SJSA1 (cell line): ENCODE data around the gene RAP1A. TPM values are rescaled to one million over a fixed set of nuclear protein-coding genes. Genes with fewer than 3 reads are reported as not detected.

Source experiments
- DNase-seq, 2 experiments: peaks; one replicate each; pipeline ENCODE4 v3.0.0-alpha.2; 2015 to 2020; ENCODE audit warnings: low spot score in 2 of 2, low read depth in 1 of 2
- H3K27ac ChIP-seq: fragments of 250-450 bp; sonication (Bioruptor Pico); 2 replicates; pipeline ENCODE4 v1.5.1; 2020; ENCODE audit warnings: mild to moderate bottlenecking, moderate library complexity
- H3K27me3 ChIP-seq: fragments of 250-450 bp; sonication (Bioruptor Pico); replicated peaks from 2 replicates; pipeline ENCODE4 v1.5.1; 2020; ENCODE audit warnings: mild to moderate bottlenecking, moderate library complexity
- H3K36me3 ChIP-seq: fragments of 250-450 bp; sonication (Bioruptor Pico); 2 replicates; pipeline ENCODE4 v1.5.1; 2020; ENCODE audit warnings: mild to moderate bottlenecking
- H3K4me1 ChIP-seq: fragments of 250-450 bp; sonication (Bioruptor Pico); replicated peaks from 2 replicates; pipeline ENCODE4 v1.6.1; 2021; ENCODE audit warnings: mild to moderate bottlenecking
- H3K4me3 ChIP-seq: fragments of 250-450 bp; sonication (Bioruptor Pico); 2 replicates; pipeline ENCODE4 v1.5.1; 2020; ENCODE audit warnings: mild to moderate bottlenecking
- H3K9me3 ChIP-seq: fragments of 250-450 bp; sonication (Bioruptor Pico); replicated peaks from 2 replicates; pipeline ENCODE4 v1.5.1; 2020; ENCODE audit warnings: mild to moderate bottlenecking
- total RNA-seq: library from RNA; depleted of rRNA; stranded (reverse); fragments of >200 nt; shearing (Covaris generic); gene quantifications from 2 replicates; pipeline ENCODE4 v1.2.3, GENCODE V29; 2014

Gene RAP1A
- total RNA-seq, 1 experiment from 2014 or later: 42.6 TPM

DNA sequence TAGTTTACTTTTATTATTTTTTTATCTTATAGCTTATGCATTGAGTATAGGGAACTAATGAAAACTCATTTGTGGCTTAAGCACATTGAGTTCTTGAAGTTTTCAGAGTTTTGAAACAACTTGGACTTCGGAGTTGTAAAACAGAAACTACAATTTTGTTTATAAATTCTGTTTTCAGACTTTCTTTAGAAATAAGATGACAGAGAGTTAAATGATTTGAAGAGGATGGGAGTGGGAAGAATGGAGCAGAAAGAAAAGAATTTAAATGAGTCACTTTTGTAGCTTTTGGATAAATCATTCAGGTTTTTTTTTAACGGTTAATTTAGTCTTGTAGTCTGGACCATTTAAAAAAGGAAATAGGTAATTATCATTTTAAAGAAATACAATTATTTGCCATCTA is 87.3 kb downstream of the RAP1A start:
- DNase-seq: peak in 1 of 2 experiments; percentile 67
- Histone ChIP-seq H3K27me3 (no peaks in the 10 kb centered on the region), H3K36me3 (peaks cover 19% of the 10 kb centered on the region), H3K27ac (peak overlapping the region; percentile 73), H3K9me3 (no peaks in the 10 kb centered on the region), H3K4me1 (peaks cover 59% of the 10 kb centered on the region), H3K4me3 (no peak overlapping the region)

- peaks cover 59% of the 10 kb centered on the region for H3K4me1 ChIP-seq
- DNase-seq: peak; percentile 84
- no peaks in the 10 kb centered on the region for H3K27me3 ChIP-seq
- no peak overlapping the region for H3K4me3 ChIP-seq
- H3K27ac ChIP-seq: peak overlapping the region; percentile 73
- H3K9me3 ChIP-seq: no peaks in the 10 kb centered on the region
- H3K36me3 ChIP-seq: peaks cover 18% of the 10 kb centered on the region
Measured at GRCh38 chr1:111707906-111708305, 88.3 kb downstream of the RAP1A start.

DNA sequence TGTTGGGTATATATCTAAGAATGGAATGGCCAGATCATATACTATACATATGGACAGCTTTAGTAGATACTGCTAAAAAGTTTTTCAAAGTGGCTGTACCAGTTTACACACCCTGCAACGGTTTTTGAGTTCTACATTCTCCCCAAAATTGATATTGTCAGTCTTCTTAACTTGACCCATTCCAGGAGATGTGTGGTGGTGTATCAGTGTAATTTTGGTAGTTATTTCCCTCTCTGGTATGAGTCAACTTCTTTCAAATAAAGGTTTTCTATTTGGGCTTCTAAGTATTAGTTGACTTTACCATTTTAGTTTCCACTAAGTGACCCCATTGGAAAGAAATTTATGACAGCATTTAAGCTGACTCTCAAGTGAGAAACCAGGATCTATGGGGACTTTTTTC is 90.4 kb downstream of the RAP1A start:
- H3K27ac ChIP-seq: no peak overlapping the region

DNA sequence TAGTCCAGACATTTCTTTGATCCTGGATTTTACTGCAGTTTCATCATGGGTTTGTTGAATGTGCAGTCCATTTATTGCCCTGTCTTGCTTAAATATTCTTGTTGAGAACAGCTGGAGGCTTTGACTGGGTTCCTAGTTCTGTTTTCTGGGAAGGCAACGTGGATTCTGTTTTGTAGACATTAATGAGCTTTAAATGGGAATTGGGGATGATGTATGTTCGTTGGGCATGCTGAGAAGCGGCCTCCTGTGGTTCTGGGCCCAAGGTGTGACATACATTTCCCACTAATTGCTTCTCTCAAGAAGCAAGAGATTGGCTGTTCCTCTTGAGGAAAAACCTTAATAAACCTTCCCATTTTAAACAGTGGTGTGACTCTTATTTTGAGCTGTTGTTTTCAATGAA is 96.7 kb downstream of the RAP1A start:
- no peak overlapping the region for H3K4me3 ChIP-seq
- H3K4me1 ChIP-seq: peaks cover 26% of the 10 kb centered on the region
- no peaks in the 10 kb centered on the region; the same call in 1 of the 2 replicates for H3K36me3 ChIP-seq
- DNase-seq: no peak
- no peaks in the 10 kb centered on the region for H3K27me3 ChIP-seq
- no peaks in the 10 kb centered on the region for H3K9me3 ChIP-seq
- no peak overlapping the region for H3K27ac ChIP-seq

More for the DNA sequence above, 90.4 kb downstream of the RAP1A start:
- H3K4me1 ChIP-seq: peaks cover 50% of the 10 kb centered on the region
- H3K4me3 ChIP-seq: no peak overlapping the region
- DNase-seq: no peak
- H3K9me3 ChIP-seq: no peaks in the 10 kb centered on the region
- H3K27me3 ChIP-seq: no peaks in the 10 kb centered on the region
- H3K36me3 ChIP-seq: peaks cover 11% of the 10 kb centered on the region

DNA sequence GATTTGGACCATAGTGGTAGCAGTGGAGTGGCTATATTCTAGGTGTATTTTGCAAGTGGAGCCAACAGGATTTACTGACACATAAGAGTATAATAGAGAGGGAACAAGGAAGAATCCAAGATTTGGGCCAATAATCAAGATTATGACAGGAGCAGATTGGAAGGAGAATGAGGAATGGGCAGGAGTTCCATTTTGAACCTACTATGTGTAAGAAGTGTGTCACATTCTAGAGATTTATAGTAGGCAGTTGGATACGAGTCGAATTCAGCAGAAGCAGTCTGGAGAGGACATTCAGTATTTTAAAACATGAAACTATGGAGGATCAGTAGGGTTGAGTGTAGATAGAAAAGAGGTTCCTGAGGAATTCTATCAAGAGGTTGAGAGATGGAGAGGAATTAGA is 97.9 kb downstream of the RAP1A start:
- Histone ChIP-seq H3K4me1 (peaks cover 37% of the 10 kb centered on the region), H3K4me3 (no peak overlapping the region), H3K36me3 (no peaks in the 10 kb centered on the region; the same call in 1 of the 2 replicates), H3K9me3 (no peaks in the 10 kb centered on the region), H3K27ac (no peak overlapping the region), H3K27me3 (no peaks in the 10 kb centered on the region)
- DNase-seq: no peak

- H3K27ac ChIP-seq: no peak overlapping the region
- peaks cover 43% of the 10 kb centered on the region for H3K4me1 ChIP-seq
- no peak overlapping the region for H3K4me3 ChIP-seq
- H3K27me3 ChIP-seq: no peaks in the 10 kb centered on the region
- DNase-seq: no peak
- H3K9me3 ChIP-seq: no peaks in the 10 kb centered on the region
- H3K36me3 ChIP-seq: peaks cover 3% of the 10 kb centered on the region
Measured at GRCh38 chr1:111719135-111719534, 99.5 kb downstream of the RAP1A start.

- Histone ChIP-seq H3K4me1 (peaks cover 43% of the 10 kb centered on the region), H3K27ac (peak overlapping the region; percentile 88), H3K9me3 (no peaks in the 10 kb centered on the region), H3K4me3 (no peak overlapping the region), H3K36me3 (peaks cover 6% of the 10 kb centered on the region), H3K27me3 (no peaks in the 10 kb centered on the region)
- peak; percentile 90 to 92 for DNase-seq
Measured at GRCh38 chr1:111719674-111720132, 100.1 kb downstream of the RAP1A start.

- Histone ChIP-seq H3K9me3 (no peaks in the 10 kb centered on the region), H3K27ac (peak overlapping the region; percentile 88), H3K27me3 (no peaks in the 10 kb centered on the region), H3K4me1 (peaks cover 49% of the 10 kb centered on the region), H3K4me3 (no peak overlapping the region), H3K36me3 (peaks cover 6% of the 10 kb centered on the region)
- peak; percentile 84 to 85 for DNase-seq
Measured at GRCh38 chr1:111720274-111720976, 100.8 kb downstream of the RAP1A start.

GRCh38 chr1:111720977-111721786 is 101.6 kb downstream of the RAP1A start:
- Histone ChIP-seq H3K9me3 (no peaks in the 10 kb centered on the region), H3K4me1 (peaks cover 56% of the 10 kb centered on the region), H3K36me3 (peaks cover 6% of the 10 kb centered on the region; the same call in 1 of the 2 replicates), H3K27me3 (no peaks in the 10 kb centered on the region), H3K4me3 (no peak overlapping the region), H3K27ac (peak overlapping the region; percentile 88)
- DNase-seq: no peak

DNA sequence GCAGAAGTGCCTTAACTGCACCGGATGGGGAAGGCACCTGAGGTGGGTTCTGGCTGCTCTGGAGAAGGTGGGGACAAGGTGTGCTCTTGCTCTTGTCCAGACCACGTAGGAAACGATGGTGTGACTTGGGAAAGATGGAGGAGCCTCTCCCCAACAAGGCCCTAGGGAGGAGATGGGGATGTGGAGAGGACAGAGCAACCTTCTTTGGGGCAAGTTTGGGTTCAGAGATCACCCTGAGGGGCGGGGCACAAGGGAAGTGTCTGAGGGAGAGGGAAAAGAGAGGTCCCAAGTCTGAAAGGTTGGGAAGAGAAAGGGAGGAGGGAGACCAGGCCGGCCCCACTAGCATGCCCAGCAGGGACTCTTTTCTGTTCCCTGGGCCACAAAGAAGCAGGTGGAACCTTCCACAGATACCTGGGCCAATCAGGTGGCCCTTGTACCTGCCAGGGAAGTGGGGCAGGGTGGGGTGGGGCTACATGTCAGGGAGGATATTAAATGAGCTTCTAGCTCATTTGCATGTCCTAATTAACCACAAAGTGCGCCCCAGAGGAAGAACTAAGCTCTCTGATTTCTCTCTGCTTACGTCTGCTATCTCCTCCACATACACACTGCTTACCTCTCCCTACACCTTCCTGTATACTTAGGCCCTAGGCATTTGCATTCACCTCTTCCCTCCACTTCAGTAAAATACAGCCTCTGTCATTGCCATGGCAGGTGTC is 103.7 kb downstream of the RAP1A start:
- H3K27me3 ChIP-seq: no peaks in the 10 kb centered on the region
- no peaks in the 10 kb centered on the region for H3K9me3 ChIP-seq
- no peak for DNase-seq
- H3K4me3 ChIP-seq: no peak overlapping the region
- H3K36me3 ChIP-seq: peaks cover 17% of the 10 kb centered on the region
- H3K27ac ChIP-seq: no peak overlapping the region
- peaks cover 56% of the 10 kb centered on the region for H3K4me1 ChIP-seq

GRCh38 chr1:111723871-111724270 is 104.3 kb downstream of the RAP1A start:
- Histone ChIP-seq H3K36me3 (peaks cover 17% of the 10 kb centered on the region), H3K4me1 (peaks cover 55% of the 10 kb centered on the region), H3K27me3 (no peaks in the 10 kb centered on the region), H3K9me3 (no peaks in the 10 kb centered on the region), H3K4me3 (no peak overlapping the region), H3K27ac (no peak overlapping the region)
- DNase-seq: no peak

DNA sequence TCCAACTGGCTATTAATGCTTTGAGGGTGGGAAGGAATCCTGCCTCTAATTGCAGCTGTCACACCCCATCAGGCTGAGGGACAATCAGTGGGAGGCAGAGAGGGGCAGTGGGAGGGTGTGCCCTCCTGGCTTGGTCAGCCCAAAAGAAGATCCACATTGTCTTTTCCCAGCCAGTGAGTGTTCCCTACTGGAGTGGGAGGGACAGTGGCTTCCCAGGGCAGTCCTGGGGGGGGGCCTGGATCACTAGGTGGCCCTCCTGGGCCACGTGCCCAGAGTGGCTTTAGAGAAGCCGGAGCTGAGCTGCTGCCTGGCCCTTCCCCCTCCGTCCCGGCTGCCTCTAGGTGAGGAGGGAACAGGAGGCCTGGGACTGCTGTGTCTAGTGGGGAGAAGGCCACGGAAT is 105.6 kb downstream of the RAP1A start:
- no peaks in the 10 kb centered on the region for H3K9me3 ChIP-seq
- no peak for DNase-seq
- no peak overlapping the region for H3K27ac ChIP-seq
- peaks cover 41% of the 10 kb centered on the region for H3K4me1 ChIP-seq
- H3K36me3 ChIP-seq: peaks cover 19% of the 10 kb centered on the region
- no peaks in the 10 kb centered on the region for H3K27me3 ChIP-seq
- no peak overlapping the region for H3K4me3 ChIP-seq

DNA sequence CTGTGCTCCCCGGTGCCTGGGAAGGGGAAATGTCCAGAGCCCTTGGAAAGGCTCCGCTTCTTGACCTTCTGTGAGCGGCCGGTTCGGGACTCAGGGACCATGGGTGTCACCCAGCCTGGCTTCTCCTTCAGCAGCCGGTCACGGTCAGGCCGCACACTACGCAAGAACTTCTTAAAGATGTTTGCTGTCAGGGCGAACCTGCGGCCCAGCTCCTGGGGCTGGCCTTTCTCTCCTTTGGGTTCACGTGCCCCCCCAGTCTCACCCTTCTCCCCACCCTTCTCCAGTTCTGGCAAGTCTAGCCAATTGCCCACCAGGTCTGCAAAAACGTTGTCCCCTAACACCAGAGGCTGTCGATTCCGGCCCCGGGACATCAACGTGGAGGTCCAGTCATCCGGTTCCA is 107.5 kb downstream of the RAP1A start:
- no peak for DNase-seq
- Histone ChIP-seq H3K4me1 (peaks cover 23% of the 10 kb centered on the region), H3K9me3 (no peaks in the 10 kb centered on the region), H3K27me3 (no peaks in the 10 kb centered on the region), H3K4me3 (no peak overlapping the region), H3K36me3 (peaks cover 21% of the 10 kb centered on the region), H3K27ac (no peak overlapping the region)
